Measurements from ENCODE around the gene KCNG4.
"Not testable (repeated sequence)": the region's sequence is repeated elsewhere in the genome, so short reads cannot be mapped to it uniquely, and the experiment has no call there.

The KCNG4 gene

GRCh38 chr16:84218176-84218823, 21.5 kb downstream of the KCNG4 start:
- Histone ChIP-seq H3K36me3 (ENCODE audit: insufficient read depth, low read length) (no peaks in the 10 kb centered on the region), H3K4me3 (ENCODE audit: low read length) (no peak overlapping the region), H3K4me2 (ENCODE audit: low read length) (no peak overlapping the region), H3K9ac (ENCODE audit: low read depth, low read length) (no peak overlapping the region), H3K9me3 (replicated peaks; ENCODE audit: low read length) (no peaks in the 10 kb centered on the region), H3K4me1 (ENCODE audit: control insufficient read depth, insufficient read depth, low read length) (no peaks in the 10 kb centered on the region), H3K27me3 (ENCODE audit: control insufficient read depth, insufficient read depth, low read length) (peaks cover 30% of the 10 kb centered on the region)

- H3K27me3 ChIP-seq (ENCODE audit: control insufficient read depth, insufficient read depth, low read length) = peaks cover 34% of the 10 kb centered on the region
- H3K9me3 ChIP-seq (replicated peaks; ENCODE audit: low read length) = not testable (repeated sequence)
These were observed 23.7 kb downstream of the KCNG4 start for GRCh38 chr16:84216144-84216543.

GRCh38 chr16:84215531-84215930, 24.3 kb downstream of the KCNG4 start:
- no peak overlapping the region for H3K4me2 ChIP-seq (ENCODE audit: low read length)
- no peaks in the 10 kb centered on the region for H3K36me3 ChIP-seq (ENCODE audit: insufficient read depth, low read length)

More at GRCh38 chr16:84216144-84216543, 23.7 kb downstream of the KCNG4 start:
- not testable (repeated sequence) for H3K4me3 ChIP-seq (ENCODE audit: low read length); H3K36me3 ChIP-seq (ENCODE audit: insufficient read depth, low read length); H3K4me2 ChIP-seq (ENCODE audit: low read length); H3K4me1 ChIP-seq (ENCODE audit: control insufficient read depth, insufficient read depth, low read length); H3K9ac ChIP-seq (ENCODE audit: low read depth, low read length)

GRCh38 chr16:84214451-84215066, 25.3 kb downstream of the KCNG4 start:
- H3K9me3 ChIP-seq (replicated peaks; ENCODE audit: low read length) = no peaks in the 10 kb centered on the region
- no peaks in the 10 kb centered on the region for H3K4me1 ChIP-seq (ENCODE audit: control insufficient read depth, insufficient read depth, low read length)

More at GRCh38 chr16:84215531-84215930, 24.3 kb downstream of the KCNG4 start:
- Histone ChIP-seq H3K9ac (ENCODE audit: low read depth, low read length) (no peak overlapping the region), H3K9me3 (replicated peaks; ENCODE audit: low read length) (no peaks in the 10 kb centered on the region), H3K4me3 (ENCODE audit: low read length) (no peak overlapping the region), H3K4me1 (ENCODE audit: control insufficient read depth, insufficient read depth, low read length) (no peaks in the 10 kb centered on the region), H3K27me3 (ENCODE audit: control insufficient read depth, insufficient read depth, low read length) (peaks cover 34% of the 10 kb centered on the region)

GRCh38 chr16:84212631-84213030, 27.2 kb downstream of the KCNG4 start:
- H3K4me2 ChIP-seq (ENCODE audit: low read length) = no peak overlapping the region
- H3K27me3 ChIP-seq (ENCODE audit: control insufficient read depth, insufficient read depth, low read length) = peaks cover 20% of the 10 kb centered on the region
- H3K9me3 ChIP-seq (replicated peaks; ENCODE audit: low read length) = no peaks in the 10 kb centered on the region
- no peaks in the 10 kb centered on the region for H3K36me3 ChIP-seq (ENCODE audit: insufficient read depth, low read length)
- H3K9ac ChIP-seq (ENCODE audit: low read depth, low read length) = no peak overlapping the region
- no peaks in the 10 kb centered on the region for H3K4me1 ChIP-seq (ENCODE audit: control insufficient read depth, insufficient read depth, low read length)
- no peak overlapping the region for H3K4me3 ChIP-seq (ENCODE audit: low read length)

More at GRCh38 chr16:84214451-84215066, 25.3 kb downstream of the KCNG4 start:
- Histone ChIP-seq H3K36me3 (ENCODE audit: insufficient read depth, low read length) (no peaks in the 10 kb centered on the region), H3K4me2 (ENCODE audit: low read length) (no peak overlapping the region), H3K9ac (ENCODE audit: low read depth, low read length) (no peak overlapping the region), H3K4me3 (ENCODE audit: low read length) (no peak overlapping the region), H3K27me3 (ENCODE audit: control insufficient read depth, insufficient read depth, low read length) (peaks cover 34% of the 10 kb centered on the region)

GRCh38 chr16:84212154-84212553, 27.7 kb downstream of the KCNG4 start:
- H3K4me1 ChIP-seq (ENCODE audit: control insufficient read depth, insufficient read depth, low read length) = no peaks in the 10 kb centered on the region
- no peak overlapping the region for H3K9ac ChIP-seq (ENCODE audit: low read depth, low read length)
- no peak overlapping the region for H3K4me2 ChIP-seq (ENCODE audit: low read length)
- H3K27me3 ChIP-seq (ENCODE audit: control insufficient read depth, insufficient read depth, low read length) = peaks cover 17% of the 10 kb centered on the region
- H3K4me3 ChIP-seq (ENCODE audit: low read length) = no peak overlapping the region
- no peaks in the 10 kb centered on the region for H3K9me3 ChIP-seq (replicated peaks; ENCODE audit: low read length)
- no peaks in the 10 kb centered on the region for H3K36me3 ChIP-seq (ENCODE audit: insufficient read depth, low read length)

GRCh38 chr16:84209989-84210388, 29.8 kb downstream of the KCNG4 start:
- Histone ChIP-seq H3K9me3 (replicated peaks; ENCODE audit: low read length) (no peaks in the 10 kb centered on the region), H3K36me3 (ENCODE audit: insufficient read depth, low read length) (no peaks in the 10 kb centered on the region)

GRCh38 chr16:84207879-84208278, 31.9 kb downstream of the KCNG4 start:
- Histone ChIP-seq H3K9me3 (replicated peaks; ENCODE audit: low read length) (no peaks in the 10 kb centered on the region), H3K9ac (ENCODE audit: low read depth, low read length) (no peak overlapping the region), H3K4me2 (ENCODE audit: low read length) (no peak overlapping the region), H3K27me3 (ENCODE audit: control insufficient read depth, insufficient read depth, low read length) (peaks cover 20% of the 10 kb centered on the region), H3K4me1 (ENCODE audit: control insufficient read depth, insufficient read depth, low read length) (peaks cover 4% of the 10 kb centered on the region), H3K4me3 (ENCODE audit: low read length) (no peak overlapping the region), H3K36me3 (ENCODE audit: insufficient read depth, low read length) (no peaks in the 10 kb centered on the region)

More at GRCh38 chr16:84209989-84210388, 29.8 kb downstream of the KCNG4 start:
- no peak overlapping the region for H3K4me2 ChIP-seq (ENCODE audit: low read length)
- H3K4me3 ChIP-seq (ENCODE audit: low read length) = no peak overlapping the region
- peaks cover 24% of the 10 kb centered on the region for H3K27me3 ChIP-seq (ENCODE audit: control insufficient read depth, insufficient read depth, low read length)
- H3K9ac ChIP-seq (ENCODE audit: low read depth, low read length) = no peak overlapping the region
- H3K4me1 ChIP-seq (ENCODE audit: control insufficient read depth, insufficient read depth, low read length) = peaks cover 4% of the 10 kb centered on the region

GRCh38 chr16:84207251-84207650, 32.6 kb downstream of the KCNG4 start:
- no peaks in the 10 kb centered on the region for H3K36me3 ChIP-seq (ENCODE audit: insufficient read depth, low read length)
- H3K9ac ChIP-seq (ENCODE audit: low read depth, low read length) = no peak overlapping the region
- H3K4me3 ChIP-seq (ENCODE audit: low read length) = no peak overlapping the region
- H3K9me3 ChIP-seq (replicated peaks; ENCODE audit: low read length) = no peaks in the 10 kb centered on the region
- H3K27me3 ChIP-seq (ENCODE audit: control insufficient read depth, insufficient read depth, low read length) = peaks cover 20% of the 10 kb centered on the region
- H3K4me2 ChIP-seq (ENCODE audit: low read length) = no peak overlapping the region
- peaks cover 4% of the 10 kb centered on the region for H3K4me1 ChIP-seq (ENCODE audit: control insufficient read depth, insufficient read depth, low read length)

- H3K9ac ChIP-seq (ENCODE audit: low read depth, low read length) = no peak overlapping the region
- H3K4me2 ChIP-seq (ENCODE audit: low read length) = no peak overlapping the region
- no peak overlapping the region for H3K4me3 ChIP-seq (ENCODE audit: low read length)
- no peaks in the 10 kb centered on the region for H3K36me3 ChIP-seq (ENCODE audit: insufficient read depth, low read length)
- H3K27me3 ChIP-seq (ENCODE audit: control insufficient read depth, insufficient read depth, low read length) = peaks cover 16% of the 10 kb centered on the region
- H3K9me3 ChIP-seq (replicated peaks; ENCODE audit: low read length) = no peaks in the 10 kb centered on the region
- peaks cover 4% of the 10 kb centered on the region for H3K4me1 ChIP-seq (ENCODE audit: control insufficient read depth, insufficient read depth, low read length)
These were observed 33.7 kb downstream of the KCNG4 start for GRCh38 chr16:84205976-84206691.

- H3K9ac ChIP-seq (ENCODE audit: low read depth, low read length); H3K9me3 ChIP-seq (replicated peaks; ENCODE audit: low read length); H3K36me3 ChIP-seq (ENCODE audit: insufficient read depth, low read length); H3K4me1 ChIP-seq (ENCODE audit: control insufficient read depth, insufficient read depth, low read length); H3K4me2 ChIP-seq (ENCODE audit: low read length); H3K4me3 ChIP-seq (ENCODE audit: low read length): not testable (repeated sequence)
- peaks cover 16% of the 10 kb centered on the region for H3K27me3 ChIP-seq (ENCODE audit: control insufficient read depth, insufficient read depth, low read length)
These were observed 34.7 kb downstream of the KCNG4 start for GRCh38 chr16:84205123-84205522.
